Panc1 (cell line): ENCODE measurements around the gene LRBA. TPM values are rescaled to one million over a fixed set of nuclear protein-coding genes. Genes with fewer than 3 reads are reported as not detected.

Source experiments
- ATAC-seq: fragments of 200-7000 bp; cut with Tn5 transposase; 2 replicates; pipeline ENCODE4 v1.9.1; 2020; ENCODE audit warnings: mild to moderate bottlenecking, moderate library complexity
- BruUV-seq: library from RNA; stranded (reverse); fragments of 400-500 nt; replicated peaks from 2 replicates; lab custom pipeline; 2021; lab: Mats Ljungman, UMichigan
- CTCF ChIA-PET: fragments of 300-600 bp; sonication (Branson Sonifier 250); formaldehyde crosslinking; loops from one replicate; lab custom pipeline; 2022; ENCODE audit warnings: antibody characterized with exemption; lab: Charles Lee
- POLR2A ChIA-PET: fragments of 300-600 bp; sonication (Branson Sonifier 250); formaldehyde crosslinking; loops from one replicate; lab custom pipeline; 2022; ENCODE audit warnings: antibody characterized with exemption; lab: Charles Lee
- DNase-seq: peaks from one replicate; pipeline ENCODE4 v3.0.0-alpha.2; 2010; ENCODE audit warnings: low read depth, low spot score
- H3K27ac ChIP-seq: 2 replicates; pipeline ENCODE4 v1.5.1; 2011; ENCODE audit warnings: mild to moderate bottlenecking, low read length, inconsistent platforms
- H3K27me3 ChIP-seq: fragments of 200-500 bp; sonication (Bioruptor generic); 2 replicates; pipeline ENCODE4 v1.6.0; 2014; ENCODE audit warnings: low read length, inconsistent platforms; ENCODE audit not compliant: control insufficient read depth, insufficient read depth
- H3K36me3 ChIP-seq: fragments of 200-500 bp; sonication (Bioruptor generic); 2 replicates; pipeline ENCODE4 v1.5.1; 2014; ENCODE audit warnings: inconsistent platforms, mild to moderate bottlenecking, low read length, moderate library complexity; ENCODE audit not compliant: control insufficient read depth, insufficient read depth
- H3K4me1 ChIP-seq: 2 replicates; pipeline ENCODE4 v1.5.1; 2011; ENCODE audit warnings: inconsistent platforms, mild to moderate bottlenecking, low read length, moderate library complexity; ENCODE audit not compliant: control insufficient read depth, insufficient read depth
- H3K4me3 ChIP-seq, 2 experiments: 2 replicates each; pipeline ENCODE4 v1.5.1; 2011 to 2012; ENCODE audit warnings: low read depth in 2 of 2, low read length in 2 of 2, mild to moderate bottlenecking in 2 of 2, inconsistent platforms in 1 of 2, moderate library complexity in 1 of 2
- H3K9me3 ChIP-seq: fragments of 200-500 bp; sonication (Bioruptor generic); 2 replicates; pipeline ENCODE4 v1.5.1; 2014; ENCODE audit warnings: low read depth, mild to moderate bottlenecking, inconsistent platforms, low read length, moderate library complexity; ENCODE audit not compliant: control insufficient read depth, insufficient read depth
- POLR2AphosphoS5 ChIP-seq: IDR thresholded peaks from 2 replicates; pipeline ENCODE4 v1.6.1; 2012; ENCODE audit warnings: mild to moderate bottlenecking, low read depth, low read length, moderate library complexity
- SIN3A ChIP-seq: IDR thresholded peaks from 2 replicates; pipeline ENCODE4 v1.6.1; 2012; ENCODE audit warnings: low read depth, mild to moderate bottlenecking, low read length, moderate library complexity, borderline replicate concordance; ENCODE audit not compliant: insufficient read depth
- TCF7L2 ChIP-seq: IDR thresholded peaks from 2 replicates; pipeline ENCODE4 v1.6.1; 2011; ENCODE audit warnings: mild to moderate bottlenecking, low read depth, low read length, inconsistent platforms
- in situ Hi-C: cut with HindIII; loops from 2 replicates; pipeline ENCODE4 v1.10.0; 2016; ENCODE audit warnings: low sequenced_read_pairs, low pct_unique_long_range_greater_than_20kb
- intact Hi-C: fragments of 100-400 bp; cut with micrococcal nuclease; formaldehyde crosslinking; loops from one replicate; pipeline ENCODE4 v1.10.0; 2022; ENCODE audit not compliant: unreplicated experiment
- total RNA-seq: library from RNA; stranded (reverse); gene quantifications from one replicate; pipeline ENCODE4 v1.2.1, GENCODE V29; 2021; ENCODE audit not compliant: unreplicated experiment
- TF ChIP-seq, protein P1 (sequence below), 2 experiments: IDR thresholded peaks; 2 replicates each; pipeline ENCODE4 v1.6.1; 2011 to 2012; ENCODE audit warnings: low read depth in 2 of 2, control low read depth in 1 of 2, low read length in 1 of 2, mild to moderate bottlenecking in 1 of 2, moderate library complexity in 1 of 2; ENCODE audit not compliant: insufficient read depth in 1 of 2
- TF ChIP-seq, protein P2 (sequence below): fragments of 450-650 bp; IDR thresholded peaks from 2 replicates; pipeline ENCODE4 v1.5.1; 2017; ENCODE audit warnings: mild to moderate bottlenecking

LRBA gene
- total RNA-seq, 1 experiment from 2014 or later = 26.4 TPM

DNA sequence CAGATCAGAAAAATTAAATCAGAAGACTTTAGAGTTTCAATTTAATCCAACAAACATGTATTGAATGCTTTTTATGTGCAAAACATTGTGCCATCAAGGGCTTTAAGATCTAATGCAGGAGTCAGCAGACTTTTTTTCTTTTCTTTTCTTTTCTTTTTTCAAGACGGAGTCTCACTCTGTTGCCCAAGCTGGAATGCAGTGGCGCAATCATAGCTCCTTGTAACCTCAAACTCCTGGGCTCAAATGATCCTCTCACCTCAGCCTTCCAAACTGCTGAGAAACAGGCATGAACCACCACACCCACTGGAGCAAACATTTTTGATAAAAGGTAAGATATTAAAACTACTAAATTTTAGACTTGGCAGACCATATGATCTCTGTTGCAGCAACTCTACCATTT, 24.6 kb upstream of the LRBA start:
- ATAC-seq (no peak), DNase-seq (no peak)
- Histone ChIP-seq H3K9me3 (no peaks in the 10 kb centered on the region), H3K4me1 (no peaks in the 10 kb centered on the region), H3K36me3 (no peaks in the 10 kb centered on the region), H3K4me3 (no peak overlapping the region), H3K27ac (no peak overlapping the region), H3K27me3 (no peaks in the 10 kb centered on the region)
- TF ChIP-seq POLR2AphosphoS5 (no peak), TCF7L2 (no peak), SIN3A (no peak)
- TF ChIP-seq, protein P1, sequence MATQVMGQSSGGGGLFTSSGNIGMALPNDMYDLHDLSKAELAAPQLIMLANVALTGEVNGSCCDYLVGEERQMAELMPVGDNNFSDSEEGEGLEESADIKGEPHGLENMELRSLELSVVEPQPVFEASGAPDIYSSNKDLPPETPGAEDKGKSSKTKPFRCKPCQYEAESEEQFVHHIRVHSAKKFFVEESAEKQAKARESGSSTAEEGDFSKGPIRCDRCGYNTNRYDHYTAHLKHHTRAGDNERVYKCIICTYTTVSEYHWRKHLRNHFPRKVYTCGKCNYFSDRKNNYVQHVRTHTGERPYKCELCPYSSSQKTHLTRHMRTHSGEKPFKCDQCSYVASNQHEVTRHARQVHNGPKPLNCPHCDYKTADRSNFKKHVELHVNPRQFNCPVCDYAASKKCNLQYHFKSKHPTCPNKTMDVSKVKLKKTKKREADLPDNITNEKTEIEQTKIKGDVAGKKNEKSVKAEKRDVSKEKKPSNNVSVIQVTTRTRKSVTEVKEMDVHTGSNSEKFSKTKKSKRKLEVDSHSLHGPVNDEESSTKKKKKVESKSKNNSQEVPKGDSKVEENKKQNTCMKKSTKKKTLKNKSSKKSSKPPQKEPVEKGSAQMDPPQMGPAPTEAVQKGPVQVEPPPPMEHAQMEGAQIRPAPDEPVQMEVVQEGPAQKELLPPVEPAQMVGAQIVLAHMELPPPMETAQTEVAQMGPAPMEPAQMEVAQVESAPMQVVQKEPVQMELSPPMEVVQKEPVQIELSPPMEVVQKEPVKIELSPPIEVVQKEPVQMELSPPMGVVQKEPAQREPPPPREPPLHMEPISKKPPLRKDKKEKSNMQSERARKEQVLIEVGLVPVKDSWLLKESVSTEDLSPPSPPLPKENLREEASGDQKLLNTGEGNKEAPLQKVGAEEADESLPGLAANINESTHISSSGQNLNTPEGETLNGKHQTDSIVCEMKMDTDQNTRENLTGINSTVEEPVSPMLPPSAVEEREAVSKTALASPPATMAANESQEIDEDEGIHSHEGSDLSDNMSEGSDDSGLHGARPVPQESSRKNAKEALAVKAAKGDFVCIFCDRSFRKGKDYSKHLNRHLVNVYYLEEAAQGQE (IDR thresholded peaks at IDR 0.05; ENCODE audit: insufficient read depth in 1 of 2, low read depth in 2 of 2, low read length in 1 of 2) = no peak
- TF ChIP-seq, protein P2, sequence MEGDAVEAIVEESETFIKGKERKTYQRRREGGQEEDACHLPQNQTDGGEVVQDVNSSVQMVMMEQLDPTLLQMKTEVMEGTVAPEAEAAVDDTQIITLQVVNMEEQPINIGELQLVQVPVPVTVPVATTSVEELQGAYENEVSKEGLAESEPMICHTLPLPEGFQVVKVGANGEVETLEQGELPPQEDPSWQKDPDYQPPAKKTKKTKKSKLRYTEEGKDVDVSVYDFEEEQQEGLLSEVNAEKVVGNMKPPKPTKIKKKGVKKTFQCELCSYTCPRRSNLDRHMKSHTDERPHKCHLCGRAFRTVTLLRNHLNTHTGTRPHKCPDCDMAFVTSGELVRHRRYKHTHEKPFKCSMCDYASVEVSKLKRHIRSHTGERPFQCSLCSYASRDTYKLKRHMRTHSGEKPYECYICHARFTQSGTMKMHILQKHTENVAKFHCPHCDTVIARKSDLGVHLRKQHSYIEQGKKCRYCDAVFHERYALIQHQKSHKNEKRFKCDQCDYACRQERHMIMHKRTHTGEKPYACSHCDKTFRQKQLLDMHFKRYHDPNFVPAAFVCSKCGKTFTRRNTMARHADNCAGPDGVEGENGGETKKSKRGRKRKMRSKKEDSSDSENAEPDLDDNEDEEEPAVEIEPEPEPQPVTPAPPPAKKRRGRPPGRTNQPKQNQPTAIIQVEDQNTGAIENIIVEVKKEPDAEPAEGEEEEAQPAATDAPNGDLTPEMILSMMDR = no peak
- BruUV-seq = no TSS peak
- in situ Hi-C loops (no loop called here), intact Hi-C loops (no loop called here)
- ChIA-PET CTCF (no interaction called here), POLR2A (no interaction called here)

DNA sequence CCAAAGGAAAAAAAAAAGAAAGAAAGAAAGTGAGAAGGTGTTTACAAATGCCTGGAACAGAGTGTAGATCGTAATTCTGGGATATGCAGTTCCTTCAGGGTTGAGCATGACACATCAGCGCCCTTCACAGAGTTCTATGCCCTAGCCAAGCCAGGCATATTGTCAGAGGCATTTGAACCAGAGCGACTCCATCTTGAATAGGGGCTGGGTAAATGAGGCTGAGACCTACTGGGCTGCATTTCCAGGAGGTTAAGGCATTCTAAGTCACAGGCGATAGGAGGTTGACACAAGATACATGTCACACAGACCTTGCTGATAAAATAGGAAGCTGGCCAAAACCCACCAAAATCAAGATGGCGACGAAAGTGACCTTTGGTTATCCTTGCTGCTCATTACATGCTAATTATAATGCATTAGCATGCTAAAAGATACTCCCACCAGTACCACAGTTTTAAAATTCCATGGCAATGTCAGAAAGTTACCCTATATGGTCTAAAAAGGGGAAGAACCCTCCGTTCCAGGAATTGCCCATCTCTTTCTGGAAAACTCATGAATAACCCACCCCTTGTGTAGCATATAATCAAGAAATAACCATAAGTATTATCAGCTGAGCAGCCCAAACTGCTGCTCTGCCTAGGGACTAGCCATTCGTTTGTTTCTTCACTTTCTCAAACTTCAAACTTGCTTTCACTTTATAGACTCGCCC, 23.5 kb upstream of the LRBA start:
- ATAC-seq (no peak), DNase-seq (no peak)
- TF ChIP-seq, protein P1 (IDR thresholded peaks at IDR 0.05; ENCODE audit: insufficient read depth in 1 of 2, low read depth in 2 of 2, low read length in 1 of 2) = no peak
- no peak for TF ChIP-seq SIN3A
- TF ChIP-seq, protein P2 = no peak
- TF ChIP-seq TCF7L2 = no peak
- TF ChIP-seq POLR2AphosphoS5 = no peak
- no TSS peak for BruUV-seq
- Histone ChIP-seq H3K27me3 (no peaks in the 10 kb centered on the region), H3K4me3 (no peak overlapping the region), H3K4me1 (no peaks in the 10 kb centered on the region), H3K27ac (no peak overlapping the region), H3K36me3 (no peaks in the 10 kb centered on the region), H3K9me3 (no peaks in the 10 kb centered on the region)
- ChIA-PET POLR2A (no interaction called here), CTCF (no interaction called here)
- in situ Hi-C loops (no loop called here), intact Hi-C loops (no loop called here)
